GM19193 (cell line): ENCODE results near the gene ERBB4.

ENCODE experiments used
- POLR2A ChIP-seq: IDR thresholded peaks from 4 replicates; pipeline ENCODE4 v1.6.1; 2011; ENCODE audit not compliant: insufficient read depth, insufficient read length; ENCODE audit errors: extremely low read depth

Gene ERBB4

DNA sequence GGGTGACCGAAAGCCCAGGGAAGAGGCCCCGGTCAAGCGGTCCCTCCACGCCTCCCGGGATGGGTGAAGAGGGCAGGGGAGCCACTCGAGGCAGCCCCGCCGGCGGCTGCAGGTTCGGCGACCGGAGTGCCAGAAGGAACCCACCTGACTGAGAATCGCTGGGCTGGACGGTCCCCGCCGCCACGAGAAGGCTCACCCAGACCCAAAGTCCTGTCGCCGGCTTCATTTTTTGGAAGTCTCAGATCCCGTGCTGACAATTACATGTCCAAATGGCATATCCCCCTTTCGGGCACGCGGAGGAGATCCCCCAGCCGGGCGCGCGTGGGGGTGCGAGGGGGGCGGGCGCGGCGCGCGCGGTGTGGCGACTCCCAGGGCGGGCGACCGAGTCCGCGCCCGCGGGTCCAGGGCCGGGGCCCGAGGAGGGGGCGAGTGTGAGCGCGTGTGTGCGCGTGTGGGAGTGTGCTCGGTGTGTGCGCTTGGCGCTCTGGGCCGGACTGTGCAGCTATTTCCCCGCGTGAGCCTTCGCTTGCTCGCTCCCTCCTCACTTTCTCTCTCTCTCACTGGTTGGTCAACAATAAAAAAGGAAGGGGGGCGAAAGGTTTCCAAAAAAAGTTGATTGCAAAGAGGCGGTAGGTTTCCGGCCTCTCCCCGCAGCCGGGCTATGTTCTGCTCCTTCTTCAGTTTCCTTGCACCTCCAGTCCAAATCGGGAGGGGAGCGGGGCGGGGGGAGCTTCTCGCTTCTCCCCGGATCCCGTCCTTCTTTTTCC is at the start of gene ERBB4:
ERBB4 (minus strand) TSS at position 498 of the 767 bp plus-strand sequence; CDS start at position 226, 272 bp downstream.
- no peak for TF ChIP-seq POLR2A

DNA sequence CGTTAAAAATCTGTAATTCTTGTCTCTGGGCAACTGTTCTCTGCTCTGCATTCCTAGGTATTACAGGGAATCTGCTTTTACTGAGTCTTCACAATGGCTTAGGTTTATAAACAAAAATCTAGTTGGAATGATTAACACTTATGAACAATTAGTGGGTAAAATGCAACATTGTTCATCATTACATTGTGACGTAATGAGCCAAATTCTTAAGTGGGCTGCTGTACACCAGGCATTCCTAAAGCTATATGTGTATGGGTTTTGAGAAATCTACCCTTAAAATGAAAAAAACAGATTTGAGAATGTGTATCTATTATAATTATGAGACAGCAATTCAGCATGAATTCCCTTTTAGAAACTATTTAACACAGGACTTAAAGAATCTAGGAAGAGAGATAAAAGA is 41.5 kb upstream of the ERBB4 start:
- TF ChIP-seq POLR2A: no peak

DNA sequence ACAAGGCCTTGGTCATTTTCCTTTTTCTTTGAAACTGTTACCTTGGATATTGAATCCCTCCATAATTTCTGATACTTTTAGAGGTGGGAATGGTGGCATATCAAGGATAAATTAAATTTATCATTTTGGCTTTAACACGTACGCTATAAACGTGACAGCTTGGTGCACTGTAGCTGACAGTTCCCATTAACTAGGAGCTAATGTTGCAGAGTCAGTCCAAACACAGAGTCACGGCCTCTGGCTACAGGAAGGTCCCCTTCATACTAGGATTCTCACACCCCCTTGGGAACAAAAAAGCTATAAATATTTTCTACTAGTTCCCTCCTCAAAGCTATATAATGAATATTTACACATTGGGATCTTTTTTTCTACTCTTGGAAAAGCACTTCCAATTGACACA is 17.7 kb upstream of the ERBB4 start:
- no peak for TF ChIP-seq POLR2A

DNA sequence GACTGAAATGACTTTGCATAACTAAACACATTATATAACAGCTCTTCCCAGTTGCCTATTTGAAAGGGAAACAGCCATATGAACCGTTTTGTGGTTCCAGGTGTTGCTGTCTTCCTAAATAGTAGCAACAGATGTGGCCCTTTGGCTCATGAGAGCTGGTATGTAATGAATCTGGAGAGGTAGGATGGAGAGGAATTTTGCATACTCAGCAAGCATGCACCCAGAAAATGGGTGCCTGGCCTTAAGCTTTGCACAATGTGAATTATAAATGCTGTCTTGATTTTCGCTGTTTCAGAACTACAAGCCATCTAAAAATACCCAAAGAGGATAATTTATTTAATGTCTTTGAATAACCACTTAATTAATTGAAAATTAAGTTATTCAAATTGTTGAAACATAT is 15.6 kb upstream of the ERBB4 start:
- TF ChIP-seq POLR2A: no peak

DNA sequence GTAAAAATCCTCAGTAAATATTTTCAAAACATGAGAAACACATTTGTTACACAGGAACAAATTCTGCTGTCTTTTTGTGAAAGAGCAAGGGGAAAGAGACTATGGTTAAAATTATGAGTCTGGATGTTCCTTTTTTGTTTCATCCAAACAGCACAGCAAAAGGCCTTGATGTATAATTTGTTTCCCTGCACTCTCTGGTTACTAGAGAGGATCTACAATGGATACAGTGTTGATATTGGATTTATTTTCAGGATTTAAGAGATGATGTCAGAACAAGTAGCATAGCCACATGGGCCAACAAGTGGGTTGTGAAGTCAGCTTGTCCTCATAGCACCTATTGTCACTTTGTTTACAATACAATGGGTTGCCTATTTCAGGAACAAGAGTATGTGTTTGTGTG is 11.3 kb upstream of the ERBB4 start:
- TF ChIP-seq POLR2A: no peak

DNA sequence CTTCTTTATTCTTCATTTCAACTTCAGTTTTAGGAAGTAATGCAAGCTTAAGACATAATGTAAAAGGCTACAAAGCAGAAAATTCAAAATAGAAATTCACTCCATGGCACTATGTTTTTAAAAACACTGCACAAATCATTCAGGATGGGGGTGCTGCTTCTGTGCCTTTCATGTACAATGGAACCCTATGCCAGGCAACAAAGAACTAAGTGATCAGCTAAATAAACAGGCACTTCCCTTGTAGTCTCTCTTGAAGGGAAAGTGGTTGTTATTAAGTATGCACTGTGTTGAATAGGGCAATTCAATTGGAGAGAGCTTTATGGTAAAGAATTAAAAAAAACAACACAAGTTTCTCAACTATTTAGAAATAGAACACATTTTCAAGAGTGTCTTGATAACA is 10.9 kb upstream of the ERBB4 start:
- no peak for TF ChIP-seq POLR2A

DNA sequence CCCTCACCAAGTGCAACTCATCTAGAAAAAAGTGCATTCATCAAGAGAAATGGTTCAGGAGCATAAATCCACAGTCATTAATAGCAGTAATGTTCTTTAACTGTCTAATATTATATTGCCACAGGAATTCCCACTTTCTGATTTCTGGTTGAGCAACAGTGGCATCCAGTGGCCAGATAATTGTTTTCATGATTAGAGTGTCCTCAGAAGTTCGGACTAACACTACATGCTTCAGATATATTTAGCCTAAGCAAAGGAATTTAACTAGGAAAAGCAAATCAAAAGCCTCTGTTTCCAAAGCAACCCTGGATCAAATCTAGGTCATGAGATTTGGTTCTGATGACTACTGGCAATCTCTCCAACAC is 9.8 kb upstream of the ERBB4 start:
- TF ChIP-seq POLR2A: no peak

DNA sequence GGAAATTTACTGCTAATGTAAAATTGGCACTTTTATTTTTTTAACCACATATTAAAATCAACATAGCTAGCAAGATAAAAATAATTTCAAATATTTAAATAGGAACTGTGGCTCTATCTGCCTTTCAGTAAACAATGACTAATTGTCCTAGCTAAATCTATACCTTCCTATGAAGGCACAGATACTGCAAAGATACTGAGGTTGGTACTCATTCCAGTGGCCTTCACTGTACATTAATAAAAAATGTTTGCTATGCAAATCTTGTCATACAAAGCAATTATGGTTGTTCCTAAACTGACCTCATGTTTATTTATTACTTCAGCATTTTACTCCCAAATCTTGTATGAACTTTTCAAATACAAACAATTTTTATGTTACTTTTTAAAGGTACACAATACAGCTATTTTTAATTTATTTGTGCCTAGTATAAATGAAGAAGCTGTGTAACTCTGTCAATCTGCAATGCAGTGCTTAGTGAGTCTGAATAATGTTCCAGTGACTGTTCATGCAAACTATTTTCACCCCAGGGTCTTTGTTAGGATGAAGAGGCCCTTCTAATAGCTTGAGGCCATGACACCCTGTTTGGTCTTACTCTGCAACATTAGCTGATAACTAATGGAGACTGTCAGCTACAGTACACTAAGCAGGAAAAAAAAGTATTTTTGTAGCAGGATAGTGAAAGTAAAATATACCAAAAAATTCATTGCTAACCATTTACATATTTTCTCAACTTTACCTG is 9.3 kb upstream of the ERBB4 start:
- no peak for TF ChIP-seq POLR2A

DNA sequence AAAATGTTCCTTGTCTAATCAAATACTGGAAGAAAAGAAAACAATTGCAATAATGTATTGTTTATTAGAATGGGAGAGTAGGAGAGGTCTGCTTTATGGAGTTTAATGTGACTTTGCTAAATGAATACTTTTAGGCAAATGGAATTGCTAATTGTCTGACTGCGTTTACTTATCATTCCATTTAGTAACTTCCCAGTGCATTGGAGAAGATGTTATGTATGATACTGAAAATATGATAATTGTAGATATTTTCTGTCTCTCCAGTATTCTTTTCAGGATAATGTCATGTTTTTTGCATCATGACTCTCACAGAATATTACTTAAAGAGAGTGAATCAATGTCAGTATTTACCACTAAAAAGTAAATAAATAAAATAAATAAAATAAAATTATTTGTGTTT is 8.1 kb upstream of the ERBB4 start:
- no peak for TF ChIP-seq POLR2A

DNA sequence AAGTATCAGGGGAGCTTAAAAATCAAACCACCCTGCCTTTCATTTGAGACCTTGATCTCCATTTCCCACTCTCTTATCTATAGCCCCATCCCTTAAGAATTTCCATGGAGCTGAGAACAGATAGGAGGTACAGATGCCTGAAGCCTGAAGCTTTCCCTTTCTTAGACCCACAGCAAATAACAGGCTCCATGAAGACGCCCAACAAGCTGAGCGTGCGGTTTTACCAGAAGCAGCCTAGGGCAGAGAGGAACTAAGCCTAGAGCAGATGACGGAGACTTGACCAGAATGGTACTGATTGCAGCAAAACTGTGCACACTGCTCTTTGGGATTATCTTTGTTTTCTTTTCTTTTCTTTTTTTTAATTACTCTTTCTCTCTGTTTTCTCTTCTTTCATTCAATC is 1.7 kb upstream of the ERBB4 start:
- TF ChIP-seq POLR2A: no peak

DNA sequence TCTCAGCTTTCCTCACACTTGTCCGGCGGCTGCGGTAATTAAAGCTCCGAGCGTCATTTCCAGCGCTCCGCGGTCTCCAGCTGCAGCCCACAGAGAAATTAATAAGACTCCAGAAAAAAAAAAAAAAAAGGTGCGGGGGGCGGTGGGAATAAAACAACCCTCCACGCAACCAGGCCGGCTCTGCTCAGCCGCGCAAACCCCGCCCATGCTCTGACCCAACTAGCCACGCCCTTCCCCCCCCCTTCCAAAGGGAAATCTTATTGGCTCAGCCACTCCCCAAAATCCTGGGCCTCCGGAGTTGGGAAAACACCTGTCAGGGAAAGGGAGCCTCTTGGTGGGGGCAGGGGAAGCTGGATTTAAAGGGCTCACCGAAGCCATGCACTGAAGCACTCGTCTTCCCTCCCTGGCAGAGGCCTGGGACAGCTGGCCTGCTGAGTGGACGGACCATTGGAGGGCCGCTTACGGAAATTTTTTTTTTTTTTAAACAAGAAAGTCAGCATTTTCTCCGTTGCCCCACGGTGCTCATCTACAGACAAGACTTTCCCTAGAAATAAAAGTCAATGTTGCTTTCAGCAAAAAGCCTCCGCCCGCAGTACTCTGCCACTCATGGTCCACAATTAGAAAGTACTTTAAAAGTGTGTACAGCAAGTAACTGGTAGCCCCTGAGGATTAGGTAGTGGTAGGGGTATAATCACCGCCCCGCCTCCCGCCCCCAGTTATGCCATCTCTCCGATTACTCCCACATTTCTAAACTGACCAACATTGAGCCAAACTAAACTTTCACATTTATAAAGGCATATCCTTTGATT is 674 bp upstream of the ERBB4 start:
- no peak for TF ChIP-seq POLR2A

DNA sequence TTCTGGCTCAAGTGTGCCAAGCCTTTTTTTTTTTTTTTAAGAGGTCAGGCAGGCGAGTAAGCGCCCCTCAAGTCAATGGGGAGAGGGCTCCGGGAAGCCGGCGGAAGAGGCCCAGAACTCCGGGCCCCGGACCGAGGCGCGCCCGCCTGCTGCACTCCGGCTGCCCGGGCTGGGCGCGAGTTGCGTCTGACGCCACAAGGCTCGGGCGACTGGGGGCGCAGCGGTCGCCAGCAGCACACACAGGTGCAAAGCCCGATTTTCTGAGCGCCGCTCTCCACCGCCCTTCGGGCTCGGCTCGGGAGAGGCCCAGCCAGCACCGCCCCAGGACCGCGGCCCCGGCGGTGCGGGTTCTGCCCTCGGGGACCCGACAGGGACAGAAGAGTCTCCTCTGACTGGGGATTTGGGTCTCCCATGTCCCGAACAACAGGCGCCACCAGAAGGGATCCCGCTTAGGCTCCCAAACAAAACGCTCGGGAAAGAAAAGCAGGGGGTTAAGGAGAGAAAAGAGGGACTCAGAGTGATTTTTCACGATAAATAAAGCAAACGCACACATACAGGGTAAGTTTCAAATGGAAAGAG is 787 bp downstream of the ERBB4 start:
- no peak for TF ChIP-seq POLR2A

DNA sequence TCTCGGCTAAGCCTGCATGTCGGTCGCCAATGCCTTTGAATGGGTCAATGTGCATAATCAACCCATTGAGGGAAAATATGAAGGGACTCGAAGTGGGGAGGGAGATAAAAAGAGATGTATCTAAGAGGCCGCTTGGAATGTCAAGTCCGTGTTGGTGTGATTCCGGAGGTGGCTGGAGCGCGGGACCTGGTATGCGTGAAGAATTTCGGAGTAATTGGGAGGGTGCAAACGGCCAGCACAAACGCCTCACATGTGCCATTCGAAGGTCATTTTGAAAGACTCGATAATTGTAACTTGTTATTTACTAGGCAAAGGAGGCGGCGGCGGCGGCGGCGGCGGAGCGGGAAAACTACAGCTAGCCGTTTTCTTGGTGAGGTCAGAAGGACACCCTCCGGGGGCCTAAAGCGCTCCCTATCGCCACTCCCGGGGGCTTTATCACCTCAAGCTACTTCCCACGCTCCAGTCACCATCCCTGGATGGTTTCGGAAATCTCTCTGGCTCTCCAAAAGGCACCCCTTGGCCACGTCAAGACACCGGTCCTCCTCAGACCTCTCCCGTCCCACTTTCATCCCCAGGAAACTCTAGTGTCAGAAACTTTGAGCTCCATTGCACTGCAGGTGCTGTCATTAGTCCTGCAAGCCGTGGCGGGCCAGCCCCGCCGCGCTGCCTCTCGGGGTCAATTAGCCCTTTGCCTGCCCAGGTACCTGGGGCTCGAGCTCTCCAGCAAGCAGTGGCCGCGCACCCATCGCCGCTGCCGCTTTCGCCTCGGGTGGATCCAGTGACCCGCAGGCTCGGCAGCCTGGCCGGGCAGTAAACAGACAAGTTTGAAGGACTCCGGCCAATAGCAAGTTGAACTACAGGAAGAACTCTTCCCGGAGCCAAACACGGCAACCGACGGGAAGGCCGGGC is 1.5 kb downstream of the ERBB4 start:
- TF ChIP-seq POLR2A: no peak
